HUES6 (cell line): Measurements from ENCODE around the gene ZAR1.

Experiments
- H3K27ac ChIP-seq: 2 replicates; pipeline ENCODE4 v1.7.0; 2013; ENCODE audit warnings: low read depth, mild to moderate bottlenecking, low read length, inconsistent platforms
- H3K27me3 ChIP-seq: 2 replicates; pipeline ENCODE4 v1.6.1; 2013; ENCODE audit warnings: low read length; ENCODE audit not compliant: control insufficient read depth, insufficient read depth
- H3K36me3 ChIP-seq: 2 replicates; pipeline ENCODE4 v1.6.1; 2013; ENCODE audit warnings: low read length; ENCODE audit not compliant: control insufficient read depth, insufficient read depth
- H3K4me1 ChIP-seq: 2 replicates; pipeline ENCODE4 v1.6.1; 2013; ENCODE audit warnings: low read length; ENCODE audit not compliant: control insufficient read depth, insufficient read depth
- H3K4me3 ChIP-seq: 2 replicates; pipeline ENCODE4 v1.5.1; 2013; ENCODE audit warnings: low read depth, low read length
- H3K9ac ChIP-seq: one replicate; pipeline ENCODE4 v1.6.1; 2013; ENCODE audit warnings: mild to moderate bottlenecking, low read length
- H3K9me3 ChIP-seq: 2 replicates; pipeline ENCODE4 v1.6.1; 2013; ENCODE audit warnings: low read depth, low read length; ENCODE audit not compliant: control insufficient read depth, insufficient read depth

ZAR1 gene

GRCh38 chr4:48506716-48507115, 16.7 kb downstream of the ZAR1 start:
- H3K27ac ChIP-seq = no peak overlapping the region

GRCh38 chr4:48509543-48509942, 19.5 kb downstream of the ZAR1 start:
- Histone ChIP-seq H3K9ac (no peak overlapping the region), H3K4me3 (no peak overlapping the region), H3K27ac (no peak overlapping the region), H3K9me3 (no peaks in the 10 kb centered on the region), H3K27me3 (no peaks in the 10 kb centered on the region), H3K4me1 (no peaks in the 10 kb centered on the region), H3K36me3 (peaks cover 77% of the 10 kb centered on the region)

More at GRCh38 chr4:48506716-48507115, 16.7 kb downstream of the ZAR1 start:
- H3K4me1 ChIP-seq = no peaks in the 10 kb centered on the region
- no peaks in the 10 kb centered on the region for H3K9me3 ChIP-seq
- H3K4me3 ChIP-seq = no peak overlapping the region
- H3K36me3 ChIP-seq = peaks cover 56% of the 10 kb centered on the region
- no peak overlapping the region for H3K9ac ChIP-seq
- H3K27me3 ChIP-seq = no peaks in the 10 kb centered on the region

DNA sequence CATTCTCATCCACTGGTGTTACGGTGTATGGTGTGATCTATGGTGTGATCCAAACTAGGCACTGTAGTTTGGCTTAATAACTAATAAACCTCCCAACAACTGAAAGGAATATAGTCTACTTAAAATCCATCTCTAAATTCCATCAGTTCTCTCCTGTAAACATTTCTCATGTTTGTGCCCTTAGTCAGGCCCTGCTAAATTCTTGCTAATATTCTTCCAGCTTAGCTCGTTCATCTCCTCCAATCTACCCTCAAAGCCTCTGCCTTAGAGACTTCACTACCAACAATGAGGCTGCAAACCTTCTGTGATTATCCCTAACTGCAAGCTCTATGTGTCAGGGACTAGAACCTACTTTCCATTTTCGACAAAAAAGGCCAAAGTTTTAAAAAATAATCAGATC, 28.1 kb downstream of the ZAR1 start:
- peaks cover 68% of the 10 kb centered on the region for H3K36me3 ChIP-seq
- H3K4me1 ChIP-seq = no peaks in the 10 kb centered on the region
- no peaks in the 10 kb centered on the region for H3K27me3 ChIP-seq
- no peak overlapping the region for H3K27ac ChIP-seq
- H3K9ac ChIP-seq = no peak overlapping the region
- no peak overlapping the region for H3K4me3 ChIP-seq
- H3K9me3 ChIP-seq = no peaks in the 10 kb centered on the region

GRCh38 chr4:48526406-48526805, 36.4 kb downstream of the ZAR1 start:
- H3K4me1 ChIP-seq = no peaks in the 10 kb centered on the region
- H3K36me3 ChIP-seq = peaks cover 90% of the 10 kb centered on the region

GRCh38 chr4:48538358-48538757, 48.3 kb downstream of the ZAR1 start:
- Histone ChIP-seq H3K9ac (no peak overlapping the region), H3K4me3 (no peak overlapping the region), H3K27me3 (no peaks in the 10 kb centered on the region), H3K27ac (no peak overlapping the region), H3K36me3 (peaks cover 60% of the 10 kb centered on the region), H3K4me1 (no peaks in the 10 kb centered on the region), H3K9me3 (no peaks in the 10 kb centered on the region)

More at GRCh38 chr4:48526406-48526805, 36.4 kb downstream of the ZAR1 start:
- Histone ChIP-seq H3K9ac (no peak overlapping the region), H3K27ac (no peak overlapping the region), H3K27me3 (no peaks in the 10 kb centered on the region), H3K4me3 (no peak overlapping the region), H3K9me3 (no peaks in the 10 kb centered on the region)

DNA sequence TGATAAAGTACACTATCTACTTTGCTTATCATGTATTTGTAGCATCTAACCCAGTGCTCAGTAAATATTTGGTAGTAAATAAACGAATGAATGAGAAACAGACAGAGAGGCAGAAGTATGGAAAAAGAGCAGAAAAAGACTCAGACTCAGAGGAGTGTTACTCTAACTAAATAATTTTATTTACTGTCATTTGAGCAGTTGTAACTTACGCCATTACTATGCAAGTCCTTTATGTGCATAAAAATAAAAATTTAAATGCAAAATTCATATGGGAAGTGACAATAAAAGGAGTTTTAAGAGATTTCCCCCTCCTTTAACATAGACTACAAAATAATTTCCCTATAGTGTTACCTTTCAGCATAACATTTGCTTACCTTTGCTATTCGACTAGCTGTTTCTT, 49.5 kb downstream of the ZAR1 start:
- no peak overlapping the region for H3K9ac ChIP-seq
- H3K27me3 ChIP-seq = no peaks in the 10 kb centered on the region
- peaks cover 64% of the 10 kb centered on the region for H3K36me3 ChIP-seq

GRCh38 chr4:48542888-48543287, 52.8 kb downstream of the ZAR1 start:
- Histone ChIP-seq H3K4me1 (no peaks in the 10 kb centered on the region), H3K27ac (no peak overlapping the region), H3K27me3 (no peaks in the 10 kb centered on the region), H3K36me3 (peaks cover 76% of the 10 kb centered on the region), H3K9ac (no peak overlapping the region), H3K4me3 (no peak overlapping the region), H3K9me3 (no peaks in the 10 kb centered on the region)

More for the DNA sequence above, 49.5 kb downstream of the ZAR1 start:
- H3K4me1 ChIP-seq = no peaks in the 10 kb centered on the region
- H3K27ac ChIP-seq = no peak overlapping the region
- no peaks in the 10 kb centered on the region for H3K9me3 ChIP-seq
- no peak overlapping the region for H3K4me3 ChIP-seq

GRCh38 chr4:48543796-48544195, 53.7 kb downstream of the ZAR1 start:
- Histone ChIP-seq H3K4me1 (no peaks in the 10 kb centered on the region), H3K9ac (no peak overlapping the region), H3K27ac (no peak overlapping the region), H3K4me3 (no peak overlapping the region), H3K27me3 (no peaks in the 10 kb centered on the region), H3K9me3 (no peaks in the 10 kb centered on the region), H3K36me3 (peaks cover 84% of the 10 kb centered on the region)
